ENCODE data around the gene SHB.

SHB gene

DNA sequence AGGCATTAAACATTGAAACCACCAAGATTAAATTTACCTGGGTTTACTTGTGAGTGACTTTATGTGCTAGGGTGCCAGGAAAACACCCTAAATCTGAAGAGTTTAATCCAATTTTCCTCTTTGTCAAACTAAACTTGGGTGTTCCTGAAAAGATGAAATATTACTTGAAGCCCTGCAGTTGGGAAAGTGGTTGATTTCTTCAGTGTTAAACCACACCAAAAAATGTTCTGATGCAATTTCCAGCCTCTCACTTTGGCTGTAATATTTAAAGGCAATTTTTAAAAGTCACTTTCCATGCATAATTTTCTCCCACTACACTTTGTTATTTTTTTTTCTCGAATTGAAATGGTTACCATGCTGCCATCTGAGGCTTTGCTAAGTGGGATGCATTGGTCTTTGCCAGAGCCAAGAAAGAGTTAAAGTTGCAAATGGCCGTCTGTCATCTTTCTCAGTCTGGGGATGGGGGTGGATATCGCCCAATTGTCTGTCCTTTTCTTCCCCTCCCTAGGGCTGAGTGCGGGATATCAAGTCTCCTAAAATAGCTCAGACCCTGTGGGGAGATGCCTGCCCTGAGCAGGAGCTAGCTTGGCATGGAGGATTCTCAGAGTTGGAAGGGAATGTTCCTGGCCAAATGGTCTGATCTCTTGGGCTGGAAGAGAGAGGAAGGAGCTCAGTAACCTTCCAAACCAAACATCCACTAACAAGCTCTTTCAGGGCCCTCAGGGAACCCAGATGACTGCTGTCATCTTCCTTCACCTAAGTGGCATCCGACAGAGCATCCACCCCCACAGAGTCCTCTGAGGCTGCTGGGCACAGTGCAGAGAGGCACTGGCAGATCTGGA lies 13.6 kb upstream of the SHB start:
- TF ChIP-seq POLR2AphosphoS5 (IDR thresholded peaks at IDR 0.05; ENCODE audit: low read depth, low read length) (no peak), FOXP2 (optimal IDR thresholded peaks at IDR 0.05; ENCODE audit: borderline replicate concordance, extremely low read depth, extremely low read length, insufficient read depth) (no peak), TAF1 (IDR thresholded peaks at IDR 0.05; ENCODE audit: borderline replicate concordance, insufficient read depth, low read length) (no peak), SIN3A (IDR thresholded peaks at IDR 0.05; ENCODE audit: borderline replicate concordance, insufficient read depth, low read length) (no peak)
- TF ChIP-seq, protein P1, sequence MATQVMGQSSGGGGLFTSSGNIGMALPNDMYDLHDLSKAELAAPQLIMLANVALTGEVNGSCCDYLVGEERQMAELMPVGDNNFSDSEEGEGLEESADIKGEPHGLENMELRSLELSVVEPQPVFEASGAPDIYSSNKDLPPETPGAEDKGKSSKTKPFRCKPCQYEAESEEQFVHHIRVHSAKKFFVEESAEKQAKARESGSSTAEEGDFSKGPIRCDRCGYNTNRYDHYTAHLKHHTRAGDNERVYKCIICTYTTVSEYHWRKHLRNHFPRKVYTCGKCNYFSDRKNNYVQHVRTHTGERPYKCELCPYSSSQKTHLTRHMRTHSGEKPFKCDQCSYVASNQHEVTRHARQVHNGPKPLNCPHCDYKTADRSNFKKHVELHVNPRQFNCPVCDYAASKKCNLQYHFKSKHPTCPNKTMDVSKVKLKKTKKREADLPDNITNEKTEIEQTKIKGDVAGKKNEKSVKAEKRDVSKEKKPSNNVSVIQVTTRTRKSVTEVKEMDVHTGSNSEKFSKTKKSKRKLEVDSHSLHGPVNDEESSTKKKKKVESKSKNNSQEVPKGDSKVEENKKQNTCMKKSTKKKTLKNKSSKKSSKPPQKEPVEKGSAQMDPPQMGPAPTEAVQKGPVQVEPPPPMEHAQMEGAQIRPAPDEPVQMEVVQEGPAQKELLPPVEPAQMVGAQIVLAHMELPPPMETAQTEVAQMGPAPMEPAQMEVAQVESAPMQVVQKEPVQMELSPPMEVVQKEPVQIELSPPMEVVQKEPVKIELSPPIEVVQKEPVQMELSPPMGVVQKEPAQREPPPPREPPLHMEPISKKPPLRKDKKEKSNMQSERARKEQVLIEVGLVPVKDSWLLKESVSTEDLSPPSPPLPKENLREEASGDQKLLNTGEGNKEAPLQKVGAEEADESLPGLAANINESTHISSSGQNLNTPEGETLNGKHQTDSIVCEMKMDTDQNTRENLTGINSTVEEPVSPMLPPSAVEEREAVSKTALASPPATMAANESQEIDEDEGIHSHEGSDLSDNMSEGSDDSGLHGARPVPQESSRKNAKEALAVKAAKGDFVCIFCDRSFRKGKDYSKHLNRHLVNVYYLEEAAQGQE (IDR thresholded peaks at IDR 0.05; ENCODE audit: insufficient read depth in 1 of 2, low read depth in 2 of 2, low read length in 2 of 2): no peak

DNA sequence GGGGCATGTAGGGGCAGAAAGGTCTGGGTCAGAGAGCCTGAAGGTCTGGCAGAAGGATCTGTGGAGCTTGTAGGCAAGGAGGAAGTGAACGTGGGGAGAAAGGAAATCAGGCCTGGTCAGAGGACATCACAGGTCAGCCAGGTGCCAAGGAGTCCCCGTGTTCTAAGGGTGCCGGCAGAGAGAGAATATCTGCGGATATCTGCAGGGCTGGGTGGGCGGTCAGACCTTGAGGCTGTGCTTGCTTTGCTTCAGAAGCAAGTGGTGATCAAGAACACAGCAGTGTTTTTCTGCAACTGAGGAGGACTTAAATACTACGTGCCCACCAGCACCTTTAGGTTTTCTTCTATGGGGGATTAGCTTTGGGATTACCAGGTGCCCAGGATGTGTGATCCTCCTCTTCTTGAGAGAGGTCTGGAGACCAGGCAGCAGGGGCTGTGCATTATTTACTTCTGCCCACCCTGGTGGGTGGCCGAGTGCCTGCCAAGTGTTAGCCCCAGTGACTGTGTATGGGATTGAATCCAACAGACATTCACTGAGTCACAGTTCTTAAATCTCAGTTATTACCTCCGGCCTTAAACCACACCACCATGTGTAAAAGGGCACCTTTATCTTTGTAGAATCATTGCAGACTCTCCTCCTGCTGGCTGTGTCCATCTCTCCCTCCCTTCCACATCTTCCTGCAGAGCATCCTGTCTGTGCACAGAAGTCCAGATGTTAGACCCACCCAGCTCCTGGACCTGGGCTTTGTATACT lies 12.5 kb upstream of the SHB start:
- TF ChIP-seq, protein P1 (IDR thresholded peaks at IDR 0.05; ENCODE audit: insufficient read depth in 1 of 2, low read depth in 2 of 2, low read length in 2 of 2): no peak
- TF ChIP-seq FOXP2 (optimal IDR thresholded peaks at IDR 0.05; ENCODE audit: borderline replicate concordance, extremely low read depth, extremely low read length, insufficient read depth) (no peak), POLR2AphosphoS5 (IDR thresholded peaks at IDR 0.05; ENCODE audit: low read depth, low read length) (no peak), TAF1 (IDR thresholded peaks at IDR 0.05; ENCODE audit: borderline replicate concordance, insufficient read depth, low read length) (no peak), SIN3A (IDR thresholded peaks at IDR 0.05; ENCODE audit: borderline replicate concordance, insufficient read depth, low read length) (no peak)

DNA sequence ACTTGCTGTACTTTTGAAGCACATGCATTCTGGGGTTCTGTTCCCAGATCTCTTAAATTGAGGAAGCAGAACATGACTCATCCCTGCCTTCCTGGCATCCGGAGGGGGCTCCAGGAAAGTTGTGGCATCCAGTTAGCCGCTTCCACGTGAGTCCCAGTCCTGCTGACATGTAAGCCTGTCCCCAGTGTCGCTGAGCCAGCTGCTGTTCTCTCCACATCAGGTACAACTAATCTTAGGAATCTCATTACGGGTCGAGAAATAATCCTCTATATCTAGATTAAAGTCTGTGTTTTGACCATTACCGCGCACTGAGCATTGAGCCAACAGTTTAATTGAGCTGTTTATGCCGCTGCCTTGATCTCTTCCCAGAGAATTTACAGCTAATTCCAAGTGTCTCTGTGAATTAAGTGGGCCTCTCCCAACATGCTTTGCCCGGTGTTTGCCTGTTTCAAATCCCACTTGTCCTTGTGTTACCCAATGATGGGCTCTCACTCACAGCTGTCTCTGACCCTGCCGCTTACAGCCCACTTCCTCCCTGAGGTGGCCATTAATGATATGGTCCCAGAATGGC lies 10.5 kb upstream of the SHB start:
- no peak for TF ChIP-seq POLR2AphosphoS5 (IDR thresholded peaks at IDR 0.05; ENCODE audit: low read depth, low read length)
- no peak for TF ChIP-seq TAF1 (IDR thresholded peaks at IDR 0.05; ENCODE audit: borderline replicate concordance, insufficient read depth, low read length)
- TF ChIP-seq, protein P1 (IDR thresholded peaks at IDR 0.05; ENCODE audit: insufficient read depth in 1 of 2, low read depth in 2 of 2, low read length in 2 of 2): no peak
- no peak for TF ChIP-seq FOXP2 (optimal IDR thresholded peaks at IDR 0.05; ENCODE audit: borderline replicate concordance, extremely low read depth, extremely low read length, insufficient read depth)
- TF ChIP-seq SIN3A (IDR thresholded peaks at IDR 0.05; ENCODE audit: borderline replicate concordance, insufficient read depth, low read length): no peak

DNA sequence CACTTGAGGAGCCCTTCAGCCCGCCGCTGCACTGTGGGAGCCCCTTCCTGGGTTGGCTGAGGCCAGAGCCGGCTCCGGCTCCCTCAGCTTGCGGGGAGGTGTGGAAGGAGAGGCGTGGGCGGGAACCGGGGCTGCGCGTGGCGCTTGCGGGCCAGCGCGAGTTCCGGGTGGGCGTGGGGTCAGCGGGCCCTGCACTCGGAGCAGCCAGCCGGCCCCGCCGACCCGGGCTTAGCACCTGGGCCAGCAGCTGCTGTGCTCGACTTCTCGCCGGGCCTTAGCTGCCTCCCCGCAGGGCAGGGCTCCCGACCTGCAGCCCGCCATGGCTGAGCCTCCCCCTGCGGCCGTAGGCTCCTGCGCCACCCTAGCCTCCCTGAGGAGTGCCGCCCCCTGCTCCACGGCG lies 6.2 kb upstream of the SHB start:
- no peak for TF ChIP-seq FOXP2 (optimal IDR thresholded peaks at IDR 0.05; ENCODE audit: borderline replicate concordance, extremely low read depth, extremely low read length, insufficient read depth)
- TF ChIP-seq SIN3A (IDR thresholded peaks at IDR 0.05; ENCODE audit: borderline replicate concordance, insufficient read depth, low read length): no peak
- TF ChIP-seq, protein P1 (IDR thresholded peaks at IDR 0.05; ENCODE audit: insufficient read depth in 1 of 2, low read depth in 2 of 2, low read length in 2 of 2): no peak
- TF ChIP-seq TAF1 (IDR thresholded peaks at IDR 0.05; ENCODE audit: borderline replicate concordance, insufficient read depth, low read length): no peak
- TF ChIP-seq POLR2AphosphoS5 (IDR thresholded peaks at IDR 0.05; ENCODE audit: low read depth, low read length): no peak
